ENCODE results near the gene ZNF771.

DNA sequence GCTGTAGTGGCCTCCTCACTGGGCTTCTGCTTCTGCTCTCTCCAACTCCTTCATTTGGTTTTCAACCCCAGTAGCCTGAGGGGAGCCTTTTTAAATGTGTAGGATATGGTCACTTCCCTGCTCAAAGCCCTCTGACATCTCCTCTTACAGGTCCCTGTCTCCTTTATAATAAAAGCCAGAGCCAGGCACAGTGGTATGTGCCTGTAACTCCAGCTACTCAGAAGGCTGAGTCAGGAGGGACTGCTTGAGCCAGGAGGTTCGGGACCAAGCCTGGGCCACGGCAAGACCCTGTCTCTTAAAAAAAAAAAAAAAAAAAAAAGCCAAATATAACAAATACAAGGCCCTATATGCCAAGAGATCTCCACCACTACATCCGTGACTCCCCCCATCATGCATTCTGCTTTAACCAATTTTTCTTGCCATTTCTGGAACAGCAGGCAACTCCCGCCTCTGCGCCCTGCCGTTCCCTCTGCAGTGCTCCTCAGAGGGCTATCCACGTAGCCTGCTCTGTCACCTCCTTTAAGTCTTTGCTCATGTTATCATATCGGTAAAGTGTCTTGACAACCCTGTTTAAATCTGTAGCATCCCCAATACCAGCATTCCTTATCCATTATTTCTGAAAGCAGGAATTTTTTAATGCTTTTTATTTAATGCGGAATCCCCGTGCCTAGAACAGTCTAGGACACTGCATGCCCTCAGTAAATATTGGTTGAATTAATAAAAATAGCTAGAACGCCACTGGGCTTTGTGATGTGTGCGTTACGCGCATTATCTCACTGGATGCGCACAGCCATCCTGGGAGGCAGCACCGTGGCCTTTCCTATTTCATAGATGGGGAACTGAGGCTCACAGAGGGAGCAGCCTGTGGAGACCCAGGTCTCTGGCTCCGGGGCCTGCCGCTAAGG lies 9.5 kb downstream of the ZNF771 start:
- TF ChIP-seq, protein P1, sequence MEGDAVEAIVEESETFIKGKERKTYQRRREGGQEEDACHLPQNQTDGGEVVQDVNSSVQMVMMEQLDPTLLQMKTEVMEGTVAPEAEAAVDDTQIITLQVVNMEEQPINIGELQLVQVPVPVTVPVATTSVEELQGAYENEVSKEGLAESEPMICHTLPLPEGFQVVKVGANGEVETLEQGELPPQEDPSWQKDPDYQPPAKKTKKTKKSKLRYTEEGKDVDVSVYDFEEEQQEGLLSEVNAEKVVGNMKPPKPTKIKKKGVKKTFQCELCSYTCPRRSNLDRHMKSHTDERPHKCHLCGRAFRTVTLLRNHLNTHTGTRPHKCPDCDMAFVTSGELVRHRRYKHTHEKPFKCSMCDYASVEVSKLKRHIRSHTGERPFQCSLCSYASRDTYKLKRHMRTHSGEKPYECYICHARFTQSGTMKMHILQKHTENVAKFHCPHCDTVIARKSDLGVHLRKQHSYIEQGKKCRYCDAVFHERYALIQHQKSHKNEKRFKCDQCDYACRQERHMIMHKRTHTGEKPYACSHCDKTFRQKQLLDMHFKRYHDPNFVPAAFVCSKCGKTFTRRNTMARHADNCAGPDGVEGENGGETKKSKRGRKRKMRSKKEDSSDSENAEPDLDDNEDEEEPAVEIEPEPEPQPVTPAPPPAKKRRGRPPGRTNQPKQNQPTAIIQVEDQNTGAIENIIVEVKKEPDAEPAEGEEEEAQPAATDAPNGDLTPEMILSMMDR (conservative IDR thresholded peaks at IDR 0.05) = no peak
- TF ChIP-seq EZH2 (IDR thresholded peaks at IDR 0.05; ENCODE audit: low read depth) = no peak

All from PC-9 (cell line).